Measurements from ENCODE around the gene APRT. TPM values are rescaled to one million over a fixed set of nuclear protein-coding genes. Genes with fewer than 3 reads are reported as not detected.

APRT gene
- total and polyA plus RNA-seq, 2 of the 4 experiments (the other 2 are of a cell fraction), result 40.5 to 157 TPM

- TF ChIP-seq CTCF (conservative IDR thresholded peaks at IDR 0.05; ENCODE audit: low read depth, low read length) (no peak), CHD1 (IDR thresholded peaks at IDR 0.05; ENCODE audit: low read depth, low read length) (no peak; the same call in 1 of the 2 replicates)
Observed at GRCh38 chr16:88803264-88803987, 8.3 kb downstream of the APRT start, which contains the start of gene CDT1 (continued).

GRCh38 chr16:88800277-88800592, 11.5 kb downstream of the APRT start:
- H3K27me3 ChIP-seq (ENCODE audit: control insufficient read depth, insufficient read depth, low read length), result no peaks in the 10 kb centered on the region
- no peak overlapping the region for H3K27ac ChIP-seq (ENCODE audit: insufficient read depth, low read length)
- dilution Hi-C loops (cut with HindIII; ENCODE audit: low sequenced_read_pairs, unreplicated experiment) (no loop called here), in situ Hi-C loops (cut with MboI; ENCODE audit: low sequenced_read_pairs) (no loop called here), intact Hi-C loops (cut with micrococcal nuclease) (no loop called here)
- H4K8ac ChIP-seq (ENCODE audit: low read depth in 2 of 2, low read length in 2 of 2), result no peak overlapping the region
- 100% methylated on average over 5 of the region's 6 CpGs; no CpG with 5 or more reads in 1 of the 2 experiments for WGBS, 2 experiments (ENCODE audit: extremely low coverage in 2 of 2, insufficient read length in 1 of 2)
- H2AK9ac ChIP-seq (replicated peaks; ENCODE audit: low read depth, low read length, poor library complexity), result no peak overlapping the region
- no peak overlapping the region for H2BK15ac ChIP-seq (ENCODE audit: low read depth, low read length)
- no peak overlapping the region for H3K4me2 ChIP-seq (ENCODE audit: low read depth, low read length)
- ChIA-PET CTCF (no interaction called here), POLR2A (ENCODE audit: unreplicated experiment) (no interaction called here)
- DNase-seq (no peak), ATAC-seq (ENCODE audit: low read depth) (no peak)
- no peaks in the 10 kb centered on the region; the same call in 1 of the 2 replicates for H4K20me1 ChIP-seq (ENCODE audit: insufficient read depth, low read length)
- TF ChIP-seq BHLHE40 (IDR thresholded peaks at IDR 0.05; ENCODE audit: low read depth, low read length) (no peak), MAFK (IDR thresholded peaks at IDR 0.05; ENCODE audit: low read depth, low read length) (no peak), MXI1 (IDR thresholded peaks at IDR 0.05; ENCODE audit: borderline replicate concordance, low read depth, low read length) (no peak), CTCF (conservative IDR thresholded peaks at IDR 0.05; ENCODE audit: low read depth, low read length) (no peak)
- H3K56ac ChIP-seq (ENCODE audit: extremely low read depth, insufficient read depth, low read length), result no peak overlapping the region
- H3K4me1 ChIP-seq (ENCODE audit: control insufficient read depth, insufficient read depth, low read length), result peaks cover 8% of the 10 kb centered on the region; the same call in 1 of the 2 replicates
- no peak overlapping the region for H4K91ac ChIP-seq (ENCODE audit: insufficient read depth, low read depth, low read length)
- H4K5ac ChIP-seq (ENCODE audit: low read depth, low read length), result no peak overlapping the region
- no peak overlapping the region for H3K23ac ChIP-seq (ENCODE audit: low read depth, low read length)
- H3K79me1 ChIP-seq (ENCODE audit: low read depth in 1 of 2, low read length in 2 of 2), result peaks cover 6 to 23% of the 10 kb centered on the region in 2 experiments; a peak in 3 of 4 replicates
- no peak overlapping the region for H2AK5ac ChIP-seq (ENCODE audit: low read depth, low read length)
- BruUV-seq (replicated peaks), result no TSS peak
- no peak overlapping the region for H3K14ac ChIP-seq (replicated peaks; ENCODE audit: low read depth, low read length)
- no peak overlapping the region for H2AFZ ChIP-seq (replicated peaks; ENCODE audit: low read length, poor library complexity)
- H3K4me3 ChIP-seq (ENCODE audit: insufficient read depth, low read depth, low read length), result no peak overlapping the region
- H3K9me3 ChIP-seq (ENCODE audit: control insufficient read depth, insufficient read depth, low read length), result no peaks in the 10 kb centered on the region
- no peak overlapping the region for H3K9ac ChIP-seq (ENCODE audit: low read depth, low read length)
- peaks cover 3% of the 10 kb centered on the region; the same call in 1 of the 2 replicates for H3K9me1 ChIP-seq (ENCODE audit: insufficient read depth, low read length)
- H3K4ac ChIP-seq (ENCODE audit: low read depth, low read length), result no peak overlapping the region
- no peak overlapping the region for H2BK120ac ChIP-seq (ENCODE audit: low read depth, low read length)
- H3K36me3 ChIP-seq (ENCODE audit: control insufficient read depth, insufficient read depth, low read length), result no peaks in the 10 kb centered on the region
- H2BK5ac ChIP-seq (ENCODE audit: low read depth, low read length, poor library complexity, severe bottlenecking), result no peak overlapping the region
- H2BK20ac ChIP-seq (ENCODE audit: low read depth, low read length), result no peak overlapping the region
- no peak overlapping the region for H3K18ac ChIP-seq (ENCODE audit: low read depth, low read length)

All from IMR-90 (cell line).